Stimulated activated CD4-positive, alpha-beta T cell treated with anti-CD3 and anti-CD28 coated beads, Interleukin-15, amount 100 ng/mL, for 24 hours (primary cell): ENCODE results near the gene LCMT1.
"Not testable (repeated sequence)": the region's sequence is repeated elsewhere in the genome, so short reads cannot be mapped to it uniquely, and the experiment has no call there.

Experiments used
- DNase-seq: peaks from one replicate; pipeline ENCODE4 v3.0.0-alpha.2; 2020

The LCMT1 gene

DNA sequence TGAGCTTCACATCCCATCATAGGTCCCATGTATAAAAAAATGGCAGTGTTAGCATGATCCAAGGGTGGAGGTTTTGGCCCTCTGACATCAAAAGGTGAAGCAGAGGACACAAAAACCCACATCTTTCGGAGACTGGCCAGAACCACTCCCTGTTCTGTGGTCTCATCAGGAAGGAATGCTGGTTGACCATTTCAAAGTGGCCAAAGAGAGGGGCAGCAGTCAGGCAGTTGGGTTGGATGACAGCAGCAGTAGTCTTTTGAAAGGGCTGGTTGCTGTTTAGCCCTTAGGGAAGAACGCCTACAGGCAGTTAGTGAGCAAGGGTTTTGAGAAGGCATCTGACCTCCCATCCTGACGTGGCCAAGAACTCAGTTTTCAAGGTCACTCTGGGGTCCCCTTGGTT lies 40.5 kb downstream of the LCMT1 start:
- no peak for DNase-seq

DNA sequence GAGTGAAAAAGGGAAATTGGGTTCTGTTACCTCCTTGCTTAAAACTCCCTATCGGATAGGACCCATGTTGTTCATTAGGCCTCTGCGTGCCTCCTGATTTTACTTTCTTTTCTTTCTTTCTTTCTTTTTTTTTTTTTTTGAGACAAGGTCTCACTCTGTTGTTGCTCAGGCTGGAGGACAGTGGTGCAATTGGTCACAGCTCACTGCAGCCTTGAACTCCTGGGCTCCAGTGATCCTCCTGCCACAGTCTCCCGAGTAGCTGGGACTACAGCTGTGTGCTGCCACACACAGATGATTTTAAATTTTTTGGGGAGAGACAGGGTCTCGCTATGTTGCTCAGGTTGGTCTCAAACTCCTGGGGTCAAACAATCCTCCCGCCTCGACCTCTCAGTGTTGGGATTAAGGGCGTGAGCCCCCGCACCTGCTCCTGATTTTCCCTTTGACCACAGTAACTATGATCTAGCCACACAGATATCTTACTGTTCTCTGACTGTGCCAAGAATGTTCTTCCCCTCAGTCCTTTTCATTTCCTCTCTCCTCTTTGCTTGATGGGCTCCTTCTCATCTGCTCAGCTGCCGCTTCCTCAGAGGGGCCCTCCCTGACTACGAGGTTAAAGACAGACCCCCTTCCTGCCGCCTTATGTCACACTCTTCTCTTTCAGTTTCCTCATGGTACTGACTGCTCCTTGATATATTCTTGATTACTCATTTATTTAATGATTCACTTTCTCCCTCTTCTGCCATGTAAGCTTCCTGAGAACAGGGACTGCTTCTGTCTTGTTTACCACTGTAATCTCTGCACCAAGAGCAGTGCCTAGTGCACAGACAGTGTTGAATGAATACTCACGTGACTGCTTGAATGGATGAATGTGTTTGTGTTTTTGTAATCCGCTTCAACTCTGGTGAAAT lies 44.3 kb downstream of the LCMT1 start:
- peak; percentile 58 for DNase-seq

DNA sequence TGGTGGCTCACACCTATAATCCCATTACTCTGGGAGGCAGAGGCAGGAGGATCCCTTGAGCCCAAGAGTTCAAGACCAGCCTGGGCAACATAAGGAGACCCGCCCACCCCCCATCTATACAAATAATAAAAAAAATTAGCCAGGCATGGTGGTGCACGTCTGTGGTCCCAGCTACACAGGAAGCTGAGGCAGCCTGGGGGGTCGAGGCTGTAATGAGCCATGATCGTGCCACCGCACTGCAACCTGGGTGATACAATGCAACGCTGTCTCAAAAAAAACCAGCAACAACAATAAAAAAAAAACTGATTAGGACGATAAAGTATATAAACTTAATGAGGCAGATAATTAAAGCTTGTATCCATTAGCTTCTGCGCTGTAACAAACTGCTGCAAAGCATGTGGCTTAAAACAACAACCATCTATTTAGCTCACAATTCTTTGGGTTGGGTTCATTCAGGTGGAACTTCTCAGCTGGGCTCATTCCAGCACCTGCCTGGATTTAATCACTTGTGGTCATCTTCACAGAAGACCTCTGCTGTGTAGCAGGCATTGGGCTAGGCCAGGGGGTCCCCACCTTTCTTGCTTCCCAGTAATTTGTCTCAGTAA lies 45.8 kb downstream of the LCMT1 start:
- DNase-seq = no peak

DNA sequence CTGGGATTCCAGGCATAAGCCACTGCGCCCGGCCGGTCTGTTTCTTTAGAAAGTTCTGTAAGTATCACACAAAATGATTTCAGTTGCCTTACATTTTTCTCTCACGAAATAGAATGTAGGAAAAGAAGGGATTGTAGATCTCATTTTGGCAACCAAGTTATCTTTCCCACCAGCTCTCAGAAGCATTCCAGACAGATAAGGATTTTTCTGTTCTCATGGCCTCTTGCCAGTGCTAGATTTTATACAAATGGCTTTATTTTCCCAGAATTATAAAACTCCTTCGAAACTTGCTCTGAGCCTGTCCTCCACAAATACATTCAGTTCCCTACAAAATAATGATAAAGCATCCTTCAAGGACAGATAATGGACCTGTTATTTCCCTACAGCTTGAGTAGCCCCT lies 46.9 kb downstream of the LCMT1 start:
- DNase-seq = no peak

DNA sequence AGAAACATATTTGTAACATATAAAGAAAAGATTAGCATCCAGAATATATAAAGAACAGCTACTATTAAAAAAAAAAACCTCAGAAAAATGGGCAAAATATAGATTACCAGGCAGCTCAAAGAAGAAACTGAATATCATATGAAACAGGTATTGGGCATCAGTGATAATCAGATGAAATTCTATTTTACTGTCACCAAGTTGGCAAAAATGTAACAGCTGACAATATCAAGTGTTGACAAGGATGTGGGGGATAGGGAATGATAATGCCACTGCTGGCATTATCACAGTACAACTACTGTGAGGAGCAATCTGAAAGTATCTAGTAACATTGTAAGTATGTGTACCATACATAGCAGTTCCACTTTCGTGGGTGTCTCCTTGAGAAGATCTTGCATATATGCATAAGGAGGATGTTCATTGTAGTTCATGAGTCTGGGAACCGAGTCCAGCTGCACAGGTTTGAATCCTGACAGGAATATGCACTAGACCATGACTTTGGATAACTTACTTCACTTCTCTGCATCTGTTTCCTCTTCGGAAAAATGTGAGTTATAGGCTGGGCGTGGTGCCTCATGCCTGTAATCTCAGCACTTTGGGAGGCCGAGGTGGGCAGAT lies 50.3 kb downstream of the LCMT1 start:
- no peak for DNase-seq

DNA sequence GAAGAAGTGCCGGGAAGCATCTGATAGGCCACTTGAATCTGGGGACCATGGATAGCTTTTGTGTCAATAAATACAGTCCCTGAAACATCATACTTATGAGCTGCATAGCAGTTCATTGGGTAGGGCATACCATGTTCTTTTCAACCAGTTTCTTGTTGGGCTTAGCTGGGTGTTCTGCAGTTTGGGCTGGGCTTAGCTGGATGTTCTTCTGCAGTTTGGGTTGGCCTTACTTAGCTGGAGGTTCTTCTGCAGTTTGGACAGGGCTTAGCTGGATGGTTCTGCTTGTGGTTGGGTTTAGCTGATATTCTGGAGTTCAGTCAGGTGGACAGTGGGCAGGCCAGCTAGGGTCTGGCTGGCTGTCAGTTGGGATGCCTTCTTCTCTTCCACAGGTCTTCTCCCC lies 52.1 kb downstream of the LCMT1 start:
- DNase-seq = no peak

DNA sequence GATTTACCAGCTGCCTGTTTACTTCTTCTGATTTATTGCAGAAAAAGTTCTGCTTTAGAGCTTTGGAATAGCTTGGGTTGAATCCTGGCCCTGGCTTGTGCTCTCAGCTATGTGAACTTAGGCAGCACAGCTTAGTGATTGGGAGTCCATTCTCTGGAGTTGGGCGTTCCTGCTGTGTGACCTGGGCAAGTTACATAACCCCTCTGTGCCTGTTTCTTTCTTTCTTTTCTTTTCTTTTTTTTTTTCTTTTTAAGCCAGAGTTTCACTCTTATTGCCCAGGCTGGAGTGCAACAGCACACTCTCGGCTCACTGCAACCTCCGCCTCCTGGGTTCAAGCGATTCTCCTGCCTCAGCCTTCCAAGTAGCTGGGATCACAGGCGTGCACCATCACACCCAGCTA lies 53.7 kb downstream of the LCMT1 start:
- DNase-seq = no peak

DNA sequence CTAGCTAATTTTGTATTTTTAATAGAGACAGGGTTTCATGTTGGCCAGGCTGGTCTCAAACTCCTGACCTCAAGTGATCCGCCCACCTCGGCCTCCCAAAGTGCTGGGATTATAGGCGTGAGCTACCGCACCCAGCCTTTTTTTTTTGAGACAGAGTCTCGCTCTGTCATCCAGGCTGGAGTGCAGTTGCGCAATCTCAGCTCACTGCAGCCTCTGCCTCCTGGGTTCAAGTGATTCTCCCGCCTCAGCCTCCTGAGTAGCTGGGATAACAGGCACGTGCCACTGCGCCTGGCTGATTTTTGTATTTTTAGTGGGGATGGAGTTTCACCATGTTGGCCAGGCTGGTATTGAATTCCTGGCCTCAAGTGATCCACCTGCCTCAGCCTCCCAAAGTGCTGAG lies 56.4 kb downstream of the LCMT1 start:
- DNase-seq = not testable (repeated sequence)

DNA sequence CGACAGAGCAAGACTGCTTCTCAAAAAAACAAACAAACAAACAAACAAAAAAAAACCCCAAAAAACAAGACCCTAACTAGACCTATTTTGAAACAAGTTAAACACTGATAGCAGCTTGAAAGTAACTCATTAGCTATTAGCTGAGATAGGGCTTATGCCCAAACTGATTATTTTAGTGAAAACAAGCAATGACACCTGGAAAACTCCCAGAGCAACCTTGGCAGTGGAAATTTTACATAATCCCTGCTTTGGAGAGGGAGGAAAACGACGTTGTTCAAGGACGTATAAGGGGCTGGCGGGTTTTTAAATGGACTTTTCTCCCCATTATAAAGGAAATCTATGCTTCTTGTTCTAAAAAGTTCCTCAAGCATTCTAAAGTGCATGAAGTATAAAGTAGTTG lies 59.8 kb downstream of the LCMT1 start:
- DNase-seq = no peak

DNA sequence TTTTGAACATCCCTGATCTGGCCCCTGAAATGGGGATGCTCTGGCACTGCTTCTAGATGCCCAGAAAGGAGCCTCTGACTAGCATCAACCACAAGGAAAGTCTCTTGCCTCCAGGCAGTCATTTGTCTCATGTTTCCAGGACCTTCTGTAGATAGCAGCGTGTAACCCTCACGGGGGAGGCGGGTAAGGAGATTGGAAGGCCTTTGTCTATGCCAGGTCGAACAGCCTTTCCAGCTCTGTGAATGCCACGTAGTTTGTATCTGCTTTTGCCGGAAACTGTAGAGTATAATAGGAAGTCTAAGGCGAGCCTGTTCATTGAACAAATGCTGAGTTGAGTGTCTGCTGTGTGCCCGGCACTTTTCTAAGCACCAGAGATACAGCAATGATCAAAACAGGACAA lies 61.3 kb downstream of the LCMT1 start:
- no peak for DNase-seq

DNA sequence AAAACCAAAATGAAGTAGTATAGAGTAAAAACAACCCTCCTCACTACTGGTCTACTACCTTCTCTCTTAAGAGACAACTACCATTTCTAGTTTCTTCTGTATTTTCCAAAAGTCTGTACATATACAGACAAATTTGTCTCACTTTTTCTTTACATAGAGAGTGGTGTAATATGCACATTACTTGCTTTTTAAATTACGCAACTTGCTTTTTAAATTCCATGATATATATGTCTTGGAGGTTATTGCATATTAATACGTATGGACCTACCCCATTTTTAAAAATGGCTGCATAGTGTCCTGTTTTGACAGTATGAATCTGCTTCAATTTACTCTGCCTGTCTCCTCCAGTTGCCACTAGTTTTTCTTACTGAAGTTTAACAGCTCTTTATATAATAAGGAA lies 62.7 kb downstream of the LCMT1 start:
- no peak for DNase-seq

DNA sequence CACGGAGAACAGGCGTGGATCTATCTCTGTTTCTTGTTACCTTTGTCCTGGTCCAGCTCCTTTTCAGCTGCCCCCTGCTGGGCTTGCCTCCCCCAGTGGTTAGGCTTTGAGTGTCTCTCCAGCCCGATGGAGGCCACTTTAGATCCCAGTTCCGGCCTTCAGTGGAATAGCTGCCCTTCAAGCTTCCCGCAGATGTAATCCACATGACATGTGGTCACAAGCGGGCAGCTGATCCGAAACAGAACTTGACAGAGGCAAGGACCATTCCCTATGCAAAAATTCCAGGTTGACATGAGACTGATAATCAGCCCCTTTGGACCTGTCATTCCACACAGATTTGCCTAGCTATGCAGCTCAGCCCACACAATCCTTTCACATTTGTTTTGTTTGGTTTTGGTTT lies 64.6 kb downstream of the LCMT1 start:
- no peak for DNase-seq

DNA sequence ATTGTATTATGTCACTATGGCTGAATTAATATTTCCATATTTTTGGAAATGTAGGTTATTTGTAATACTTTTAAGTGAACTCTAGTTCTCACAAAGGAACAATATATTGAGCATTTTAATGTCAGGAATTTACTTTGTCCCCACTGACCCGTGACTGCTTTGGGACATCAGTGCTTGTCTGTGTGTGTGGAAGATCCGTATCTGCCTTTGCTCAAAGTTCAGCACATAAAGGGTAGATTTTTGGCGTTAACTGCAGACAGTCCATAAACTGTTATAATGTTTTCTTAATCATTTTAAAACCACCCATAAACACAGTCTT lies 65.9 kb downstream of the LCMT1 start:
- no peak for DNase-seq

DNA sequence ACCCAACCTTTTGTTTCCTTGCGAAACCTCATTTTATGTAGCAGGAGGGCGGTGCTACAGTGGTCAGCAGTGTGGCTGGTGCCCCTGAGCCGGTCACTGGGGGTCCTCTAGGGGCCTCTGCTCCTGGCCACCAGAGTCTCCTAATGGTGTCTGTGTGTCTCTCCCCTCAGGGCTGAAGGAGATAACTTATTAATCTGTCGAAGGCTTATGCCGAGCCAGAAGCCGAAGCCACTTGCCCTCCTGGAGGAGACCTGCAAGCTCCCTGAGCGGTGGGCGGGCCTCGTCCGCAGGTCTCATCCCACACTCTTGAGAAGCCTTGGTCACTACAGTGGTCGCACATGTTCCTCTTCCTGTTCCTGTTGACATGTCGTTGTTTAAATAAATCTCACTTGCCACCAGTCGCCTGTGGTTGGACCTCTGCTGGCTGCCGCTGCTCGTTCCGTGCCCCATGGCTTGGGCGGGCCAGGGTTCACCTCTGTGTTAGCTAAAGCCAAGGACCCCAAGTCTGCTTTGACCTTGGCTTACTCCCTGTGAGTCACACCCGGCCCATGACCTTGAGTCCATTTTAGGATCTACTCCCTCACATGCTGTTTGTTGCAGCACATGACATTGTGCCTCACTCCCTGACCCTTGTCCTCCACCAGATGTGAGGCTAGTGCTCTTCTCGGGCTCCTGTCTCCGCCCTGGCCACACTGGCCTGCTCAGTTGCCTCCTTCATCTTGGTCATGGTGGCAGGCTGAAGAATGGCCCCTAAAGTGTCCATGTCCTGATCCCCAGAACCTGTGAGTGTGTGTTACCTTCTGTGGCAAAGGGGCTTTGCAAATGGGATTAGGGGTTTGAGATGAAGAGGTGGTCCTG lies 66.5 kb downstream of the LCMT1 start:
- no peak for DNase-seq

DNA sequence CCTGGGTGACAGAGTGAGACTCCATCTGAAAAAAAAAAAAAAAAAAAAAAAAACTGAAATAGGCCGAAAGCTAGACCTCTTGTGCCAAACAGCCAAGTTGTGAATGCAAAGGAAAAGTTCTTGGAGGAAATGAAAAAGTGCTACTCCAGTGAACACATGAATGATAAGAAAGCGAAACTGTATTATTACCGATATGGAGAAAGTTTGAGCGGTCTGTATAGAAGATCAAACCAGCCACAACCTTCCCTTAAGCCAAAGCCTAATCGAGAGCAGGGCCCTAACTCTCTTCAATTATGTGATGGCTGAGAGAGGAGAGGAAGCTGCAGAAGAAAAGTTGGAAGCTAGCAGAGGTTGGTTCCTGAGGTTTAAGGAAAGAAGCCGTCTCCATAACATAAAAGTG lies 69.7 kb downstream of the LCMT1 start:
- DNase-seq = not testable (repeated sequence)

DNA sequence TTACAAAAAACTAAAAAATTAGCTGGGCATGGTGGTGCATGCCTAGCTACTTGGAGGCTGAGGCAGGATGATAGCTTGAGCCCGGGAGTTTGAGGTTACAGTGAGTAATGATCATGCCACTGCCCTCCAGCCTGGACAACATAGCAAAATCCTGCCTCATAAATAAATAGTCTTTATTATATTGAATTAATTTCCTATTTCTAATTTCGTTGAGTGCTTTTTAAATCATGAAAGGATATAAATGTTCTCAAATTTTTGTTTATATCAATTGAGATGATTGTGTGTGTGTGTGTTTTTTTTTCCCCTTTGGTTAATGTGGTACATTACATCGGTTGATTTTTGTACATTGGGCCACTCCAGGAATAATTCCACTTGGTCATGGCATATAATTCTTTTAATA lies 73.2 kb downstream of the LCMT1 start:
- DNase-seq = no peak

DNA sequence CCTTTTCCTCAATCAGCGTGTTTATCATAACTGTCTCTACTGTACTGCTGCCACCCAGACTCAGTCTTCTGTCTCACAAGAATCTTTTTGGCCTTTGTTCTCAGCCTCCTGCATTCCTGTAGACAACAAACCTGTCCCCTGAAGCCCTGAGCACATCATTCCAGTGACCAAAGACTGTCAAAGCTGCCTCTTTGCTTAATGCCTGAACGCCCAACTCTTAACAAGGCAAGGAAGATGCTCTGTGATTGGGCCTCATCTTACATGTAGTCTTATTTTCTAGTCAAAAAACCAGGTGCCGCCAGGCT lies 75.9 kb downstream of the LCMT1 start:
- DNase-seq = no peak

DNA sequence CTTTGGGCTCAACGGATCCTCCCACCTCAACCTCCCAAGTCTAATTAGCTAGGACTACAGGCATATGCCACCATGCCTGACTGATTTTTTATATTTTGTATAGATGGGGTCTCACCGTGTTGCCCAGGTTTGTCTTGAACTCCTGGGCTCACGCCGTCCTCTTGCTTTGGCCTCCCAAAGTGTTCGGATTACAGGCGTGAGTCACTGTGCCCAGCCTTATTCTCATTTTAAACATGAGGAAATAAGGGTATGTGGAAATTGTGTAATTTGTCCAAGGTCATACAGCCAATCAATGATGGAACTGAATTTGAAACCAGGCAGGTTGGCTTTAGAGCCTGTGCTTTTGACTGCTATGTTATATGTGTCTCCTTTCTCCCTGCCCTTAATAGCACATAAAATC lies 77.8 kb downstream of the LCMT1 start:
- DNase-seq = no peak

DNA sequence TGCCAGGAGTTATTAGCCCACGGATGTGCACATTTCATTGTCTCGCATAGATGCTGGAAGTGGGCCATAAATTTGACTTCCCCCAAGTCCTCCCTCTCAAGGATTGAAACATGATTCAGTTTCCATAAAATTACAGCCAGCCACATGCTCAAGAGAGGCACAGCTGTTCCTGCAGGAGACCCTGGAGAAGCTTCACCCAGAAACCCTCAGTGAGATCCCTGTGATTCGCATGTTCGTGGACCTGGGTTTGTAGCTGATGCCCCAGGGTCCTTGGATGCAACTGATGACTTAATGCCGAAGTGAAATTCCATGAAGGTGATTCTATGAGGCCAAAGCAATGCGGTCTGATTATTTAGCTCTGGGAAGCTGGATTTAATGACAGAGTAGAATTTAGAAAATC lies 80.6 kb downstream of the LCMT1 start:
- no peak for DNase-seq

DNA sequence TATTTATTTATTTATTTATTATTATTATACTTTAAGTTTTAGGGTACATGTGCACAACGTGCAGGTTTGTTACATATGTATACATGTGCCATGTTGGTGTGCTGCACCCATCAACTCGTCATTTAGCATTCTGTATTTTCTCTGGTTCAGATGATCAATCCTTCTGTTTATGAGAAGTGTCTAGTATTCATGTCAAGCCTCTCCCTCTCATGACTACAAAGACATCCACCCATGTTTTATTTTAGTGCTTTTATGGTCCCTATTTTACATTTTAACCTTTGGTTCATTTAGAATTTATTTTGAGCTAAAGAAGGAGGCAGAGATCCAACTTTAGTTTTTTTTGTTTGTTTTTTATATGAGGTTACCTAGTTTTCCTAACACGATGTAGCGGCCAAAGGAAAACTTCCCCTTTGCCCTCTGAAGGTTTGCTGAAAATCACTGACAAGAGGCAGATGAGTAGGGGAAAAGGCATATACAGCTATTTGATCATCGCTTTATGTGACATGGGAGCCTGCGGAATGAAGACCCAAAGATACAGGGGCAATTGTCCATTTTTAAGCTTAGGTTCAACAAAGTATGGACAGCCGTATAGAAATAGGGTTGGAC lies 82.8 kb downstream of the LCMT1 start:
- no peak for DNase-seq

DNA sequence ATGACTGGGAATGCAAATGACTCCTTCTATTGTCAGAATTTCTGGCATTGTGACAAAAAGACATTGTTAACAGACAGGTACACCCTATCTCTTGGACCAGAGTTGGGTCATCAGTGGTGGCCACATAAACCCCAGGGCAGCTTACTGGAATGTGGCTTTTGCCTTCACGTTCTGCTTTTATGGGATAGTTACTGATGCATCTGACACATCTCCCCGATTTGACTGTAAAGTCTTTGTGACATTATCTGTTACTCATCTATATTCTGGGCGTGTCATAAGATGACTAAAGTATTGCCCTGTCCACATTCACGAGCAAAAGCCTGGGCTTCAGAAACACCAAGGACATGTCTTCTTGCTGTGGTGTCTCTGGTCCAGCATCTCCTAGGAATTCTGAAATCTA lies 86.5 kb downstream of the LCMT1 start:
- DNase-seq = no peak

DNA sequence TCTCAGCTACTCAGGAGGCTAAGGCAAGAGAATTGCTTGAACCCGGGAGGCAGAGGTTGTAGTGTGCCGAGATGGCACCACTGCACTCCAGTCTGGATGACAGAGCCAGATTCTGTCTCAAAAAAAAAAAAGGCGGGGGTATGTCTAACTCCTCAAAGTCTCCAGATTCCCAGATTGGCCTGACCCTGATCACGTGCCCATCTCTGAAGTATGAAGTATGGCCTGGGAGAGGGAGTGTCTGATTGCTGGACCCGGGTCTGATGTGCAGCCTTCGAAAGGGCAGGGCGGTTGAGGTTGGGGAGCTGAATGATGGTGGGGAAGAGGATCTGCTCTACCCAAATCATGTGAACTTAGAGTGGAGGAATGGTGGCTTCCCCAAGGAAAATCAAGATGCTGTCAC lies 87.9 kb downstream of the LCMT1 start:
- no peak for DNase-seq

DNA sequence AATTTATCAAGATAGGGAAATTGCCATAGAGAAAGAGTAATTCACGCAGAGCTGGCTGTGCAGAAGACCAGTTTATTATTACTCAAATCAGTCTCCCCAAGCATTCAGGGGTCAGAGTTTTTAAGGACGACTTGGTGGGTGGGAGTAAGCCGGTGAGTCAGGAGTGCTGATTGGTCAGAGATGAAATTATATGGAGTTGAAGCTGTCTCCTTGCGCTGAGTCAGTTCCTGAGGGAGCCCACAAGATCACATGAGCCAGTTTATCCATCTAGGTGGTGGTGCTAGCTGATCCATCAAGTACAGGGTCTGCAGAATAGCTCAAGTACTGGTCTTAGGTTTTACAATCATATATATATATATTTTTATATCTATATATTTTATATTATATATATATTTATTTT lies 99.2 kb downstream of the LCMT1 start:
- DNase-seq = peak; percentile 9
